ENCODE data around the gene ABHD8. TPM values are rescaled to one million over a fixed set of nuclear protein-coding genes. Genes with fewer than 3 reads are reported as not detected.

ABHD8 gene
- total and polyA plus RNA-seq, 2 of the 4 experiments (the other 2 are of a cell fraction): 3.9 to 10.2 TPM

GRCh38 chr19:17281391-17282304, 21.6 kb downstream of the ABHD8 start, which contains the start of gene ANKLE1:
Gene ANKLE1 (plus strand): TSS chr19:17281901. CDS start chr19:17281921, 20 bp downstream.
- Histone ChIP-seq H4K20me1 (ENCODE audit: insufficient read depth, low read length) (no peaks in the 10 kb centered on the region), H3K79me1 (ENCODE audit: low read depth in 1 of 2, low read length in 2 of 2) (no peaks in the 10 kb centered on the region), H2BK5ac (ENCODE audit: low read depth, low read length, poor library complexity, severe bottlenecking) (no peak within 1 kb of the TSS), H4K5ac (ENCODE audit: low read depth, low read length) (no peak within 1 kb of the TSS), H3K56ac (ENCODE audit: extremely low read depth, insufficient read depth, low read length) (no peak within 1 kb of the TSS), H3K9ac (ENCODE audit: low read depth, low read length) (no peak within 1 kb of the TSS), H3K23ac (ENCODE audit: low read depth, low read length) (no peak within 1 kb of the TSS), H3K27ac (ENCODE audit: insufficient read depth, low read length) (no peak within 1 kb of the TSS), H3K36me3 (ENCODE audit: control insufficient read depth, insufficient read depth, low read length) (peaks cover 13% of the 10 kb centered on the region), H2BK15ac (ENCODE audit: low read depth, low read length) (no peak within 1 kb of the TSS), H3K4me2 (ENCODE audit: low read depth, low read length) (peak within 1 kb of the TSS; percentile 72), H3K4me1 (ENCODE audit: control insufficient read depth, insufficient read depth, low read length) (no peaks in the 10 kb centered on the region), H2BK20ac (ENCODE audit: low read depth, low read length) (no peak within 1 kb of the TSS), H2AK5ac (ENCODE audit: low read depth, low read length) (no peak within 1 kb of the TSS), H3K9me1 (ENCODE audit: insufficient read depth, low read length) (no peaks in the 10 kb centered on the region), H2BK120ac (ENCODE audit: low read depth, low read length) (no peak within 1 kb of the TSS), H3K9me3 (ENCODE audit: control insufficient read depth, insufficient read depth, low read length) (no peaks in the 10 kb centered on the region), H2AFZ (replicated peaks; ENCODE audit: low read length, poor library complexity) (peak within 1 kb of the TSS; percentile 79), H3K4me3 (ENCODE audit: insufficient read depth, low read depth, low read length) (peak within 1 kb of the TSS; percentile 32), H2AK9ac (replicated peaks; ENCODE audit: low read depth, low read length, poor library complexity) (peak within 1 kb of the TSS; percentile 62), H3K18ac (ENCODE audit: low read depth, low read length) (no peak within 1 kb of the TSS), H4K8ac (ENCODE audit: low read depth in 2 of 2, low read length in 2 of 2) (peak within 1 kb of the TSS in 1 of 2 experiments; percentile 24; a peak in 2 of 4 replicates), H4K91ac (ENCODE audit: insufficient read depth, low read depth, low read length) (no peak within 1 kb of the TSS), H3K14ac (replicated peaks; ENCODE audit: low read depth, low read length) (0 out of 2 replicates have a peak within 1 kb of the TSS, but pooled peaks have one; percentile 40), H3K4ac (ENCODE audit: low read depth, low read length) (no peak within 1 kb of the TSS; the same call in 1 of the 2 replicates), H3K27me3 (ENCODE audit: control insufficient read depth, insufficient read depth, low read length) (no peaks in the 10 kb centered on the region)
- in situ Hi-C loops (cut with MboI; ENCODE audit: low sequenced_read_pairs) (loop anchor here (10.0 kb wide), 1 partner anchor 77 kb away; no protein-coding TSS in a partner anchor), intact Hi-C loops (cut with micrococcal nuclease) (loop anchor here (1.0 to 10.0 kb wide), 4 partner anchors 76 to 507 kb away; no protein-coding TSS in a partner anchor), dilution Hi-C loops (cut with HindIII; ENCODE audit: low sequenced_read_pairs, unreplicated experiment) (no loop called here)
- TF ChIP-seq, protein P1, sequence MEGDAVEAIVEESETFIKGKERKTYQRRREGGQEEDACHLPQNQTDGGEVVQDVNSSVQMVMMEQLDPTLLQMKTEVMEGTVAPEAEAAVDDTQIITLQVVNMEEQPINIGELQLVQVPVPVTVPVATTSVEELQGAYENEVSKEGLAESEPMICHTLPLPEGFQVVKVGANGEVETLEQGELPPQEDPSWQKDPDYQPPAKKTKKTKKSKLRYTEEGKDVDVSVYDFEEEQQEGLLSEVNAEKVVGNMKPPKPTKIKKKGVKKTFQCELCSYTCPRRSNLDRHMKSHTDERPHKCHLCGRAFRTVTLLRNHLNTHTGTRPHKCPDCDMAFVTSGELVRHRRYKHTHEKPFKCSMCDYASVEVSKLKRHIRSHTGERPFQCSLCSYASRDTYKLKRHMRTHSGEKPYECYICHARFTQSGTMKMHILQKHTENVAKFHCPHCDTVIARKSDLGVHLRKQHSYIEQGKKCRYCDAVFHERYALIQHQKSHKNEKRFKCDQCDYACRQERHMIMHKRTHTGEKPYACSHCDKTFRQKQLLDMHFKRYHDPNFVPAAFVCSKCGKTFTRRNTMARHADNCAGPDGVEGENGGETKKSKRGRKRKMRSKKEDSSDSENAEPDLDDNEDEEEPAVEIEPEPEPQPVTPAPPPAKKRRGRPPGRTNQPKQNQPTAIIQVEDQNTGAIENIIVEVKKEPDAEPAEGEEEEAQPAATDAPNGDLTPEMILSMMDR (conservative IDR thresholded peaks at IDR 0.05; ENCODE audit: low read depth, low read length): no peak
- no peak for TF ChIP-seq POLR2A (IDR thresholded peaks at IDR 0.05; ENCODE audit: low read depth, low read length)
- no peak for TF ChIP-seq USF2 (IDR thresholded peaks at IDR 0.05; ENCODE audit: low read depth, low read length)
- TF ChIP-seq ELK1 (IDR thresholded peaks at IDR 0.05; ENCODE audit: borderline replicate concordance, low read depth, low read length): no peak
- no peak; the same call in 1 of the 2 replicates for TF ChIP-seq MXI1 (IDR thresholded peaks at IDR 0.05; ENCODE audit: borderline replicate concordance, low read depth, low read length)
- TF ChIP-seq RFX5 (IDR thresholded peaks at IDR 0.05; ENCODE audit: low read depth, low read length): no peak
- no peak for TF ChIP-seq CHD1 (IDR thresholded peaks at IDR 0.05; ENCODE audit: low read depth, low read length)
- no peak for TF ChIP-seq FOS (IDR thresholded peaks at IDR 0.05; ENCODE audit: low read depth, low read length)
- TF ChIP-seq NFE2L2 (IDR thresholded peaks at IDR 0.05; ENCODE audit: low read depth, low read length): no peak
- no peak for TF ChIP-seq MAZ (IDR thresholded peaks at IDR 0.05; ENCODE audit: borderline replicate concordance, low read depth, low read length)
- no peak for TF ChIP-seq SMC3 (IDR thresholded peaks at IDR 0.05; ENCODE audit: low read depth, low read length)
- TF ChIP-seq MAFK (IDR thresholded peaks at IDR 0.05; ENCODE audit: low read depth, low read length): no peak
- no peak for TF ChIP-seq CEBPB (IDR thresholded peaks at IDR 0.05; ENCODE audit: low read depth, low read length)
- no peak for TF ChIP-seq BHLHE40 (IDR thresholded peaks at IDR 0.05; ENCODE audit: low read depth, low read length)
- 17% methylated on average over 57 of the region's 75 CpGs; no CpG with 5 or more reads in 1 of the 2 experiments for WGBS, 2 experiments (ENCODE audit: extremely low coverage in 2 of 2, insufficient read length in 1 of 2)
- POLR2A ChIA-PET (ENCODE audit: unreplicated experiment): no interaction called here
- DNase-seq: no peak
- peak; percentile 31 for ATAC-seq (ENCODE audit: low read depth)
- no TSS peak for BruUV-seq (replicated peaks)
- CTCF ChIA-PET: interaction anchor here (0.6 to 1.2 kb wide), 2 partner anchors 47 to 179 kb away, joined by 3 to 4 read pairs; no protein-coding TSS in a partner anchor

Data from IMR-90 (cell line).